ENCODE results near the gene C1orf185.
"Not testable (repeated sequence)": the region's sequence is repeated elsewhere in the genome, so short reads cannot be mapped to it uniquely, and the experiment has no call there.

DNA sequence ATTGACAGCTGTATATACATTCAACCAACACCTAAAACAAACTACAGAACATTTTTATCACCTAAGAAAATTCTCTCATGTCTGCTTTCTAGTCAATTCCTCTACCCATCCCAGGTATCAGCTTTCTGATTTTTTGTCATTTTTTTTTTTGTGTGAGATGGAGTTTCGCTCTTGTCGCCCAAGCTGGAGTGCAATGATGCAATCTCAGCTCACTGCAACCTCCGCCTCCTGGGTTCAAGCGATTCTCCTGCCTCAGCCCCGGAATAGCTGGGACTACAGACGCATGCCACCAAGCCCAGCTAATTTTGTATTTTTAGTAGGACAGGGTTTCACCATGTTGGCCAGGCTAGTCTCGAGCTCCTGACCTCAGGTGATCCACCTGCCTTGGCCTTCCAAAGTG is 25.1 kb downstream of the C1orf185 start:
- TF ChIP-seq, protein P1, sequence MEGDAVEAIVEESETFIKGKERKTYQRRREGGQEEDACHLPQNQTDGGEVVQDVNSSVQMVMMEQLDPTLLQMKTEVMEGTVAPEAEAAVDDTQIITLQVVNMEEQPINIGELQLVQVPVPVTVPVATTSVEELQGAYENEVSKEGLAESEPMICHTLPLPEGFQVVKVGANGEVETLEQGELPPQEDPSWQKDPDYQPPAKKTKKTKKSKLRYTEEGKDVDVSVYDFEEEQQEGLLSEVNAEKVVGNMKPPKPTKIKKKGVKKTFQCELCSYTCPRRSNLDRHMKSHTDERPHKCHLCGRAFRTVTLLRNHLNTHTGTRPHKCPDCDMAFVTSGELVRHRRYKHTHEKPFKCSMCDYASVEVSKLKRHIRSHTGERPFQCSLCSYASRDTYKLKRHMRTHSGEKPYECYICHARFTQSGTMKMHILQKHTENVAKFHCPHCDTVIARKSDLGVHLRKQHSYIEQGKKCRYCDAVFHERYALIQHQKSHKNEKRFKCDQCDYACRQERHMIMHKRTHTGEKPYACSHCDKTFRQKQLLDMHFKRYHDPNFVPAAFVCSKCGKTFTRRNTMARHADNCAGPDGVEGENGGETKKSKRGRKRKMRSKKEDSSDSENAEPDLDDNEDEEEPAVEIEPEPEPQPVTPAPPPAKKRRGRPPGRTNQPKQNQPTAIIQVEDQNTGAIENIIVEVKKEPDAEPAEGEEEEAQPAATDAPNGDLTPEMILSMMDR (IDR thresholded peaks at IDR 0.05): not testable (repeated sequence)
- TF ChIP-seq POLR2A (IDR thresholded peaks at IDR 0.05): not testable (repeated sequence)

Data from tibial nerve (tissue), 3 donors.